ES-I3 (cell line): ENCODE results near the gene CISH.

Source experiments
- H3K36me3 ChIP-seq: 2 replicates; pipeline ENCODE4 v1.6.1; 2013; ENCODE audit warnings: mild to moderate bottlenecking, low read length, control low read depth, moderate library complexity; ENCODE audit not compliant: insufficient read depth
- H3K4me1 ChIP-seq: 2 replicates; pipeline ENCODE4 v1.6.1; 2013; ENCODE audit warnings: mild to moderate bottlenecking, control low read depth, low read length; ENCODE audit not compliant: insufficient read depth
- H3K9ac ChIP-seq: 2 replicates; pipeline ENCODE4 v1.6.1; 2013; ENCODE audit warnings: low read depth, mild to moderate bottlenecking, low read length, moderate library complexity
- H3K9me3 ChIP-seq: 2 replicates; pipeline ENCODE4 v1.6.1; 2013; ENCODE audit warnings: mild to moderate bottlenecking, low read length, moderate library complexity; ENCODE audit not compliant: control insufficient read depth, insufficient read depth

The CISH gene

GRCh38 chr3:50611464-50612233, at the start of gene CISH:
Gene CISH (minus strand): TSS chr3:50611774. CDS start chr3:50611650, 124 bp downstream.
- Histone ChIP-seq H3K4me1 (peaks cover 4% of the 10 kb centered on the region; the same call in 1 of the 2 replicates), H3K36me3 (no peaks in the 10 kb centered on the region), H3K9me3 (no peaks in the 10 kb centered on the region), H3K9ac (peak within 1 kb of the TSS; percentile 64)

- Histone ChIP-seq H3K4me1 (no peaks in the 10 kb centered on the region), H3K9me3 (no peaks in the 10 kb centered on the region), H3K36me3 (no peaks in the 10 kb centered on the region), H3K9ac (no peak overlapping the region)
These were observed 48.8 kb upstream of the CISH start for GRCh38 chr3:50660386-50660785.

GRCh38 chr3:50658831-50659230, 47.3 kb upstream of the CISH start:
- no peaks in the 10 kb centered on the region for H3K4me1 ChIP-seq
- no peak overlapping the region for H3K9ac ChIP-seq
- no peaks in the 10 kb centered on the region for H3K36me3 ChIP-seq
- H3K9me3 ChIP-seq, result no peaks in the 10 kb centered on the region

- Histone ChIP-seq H3K36me3 (no peaks in the 10 kb centered on the region), H3K4me1 (no peaks in the 10 kb centered on the region), H3K9ac (no peak overlapping the region), H3K9me3 (no peaks in the 10 kb centered on the region)
These were observed 46.8 kb upstream of the CISH start for GRCh38 chr3:50658416-50658815.

- no peak overlapping the region for H3K9ac ChIP-seq
- H3K4me1 ChIP-seq, result no peaks in the 10 kb centered on the region
- no peaks in the 10 kb centered on the region for H3K36me3 ChIP-seq
- H3K9me3 ChIP-seq, result no peaks in the 10 kb centered on the region
These were observed 46.2 kb upstream of the CISH start for GRCh38 chr3:50657816-50658215.

GRCh38 chr3:50657407-50657806, 45.8 kb upstream of the CISH start:
- Histone ChIP-seq H3K9ac (no peak overlapping the region), H3K9me3 (no peaks in the 10 kb centered on the region), H3K4me1 (peaks cover 2% of the 10 kb centered on the region), H3K36me3 (no peaks in the 10 kb centered on the region)

- Histone ChIP-seq H3K9ac (no peak overlapping the region), H3K4me1 (peaks cover 10% of the 10 kb centered on the region), H3K9me3 (no peaks in the 10 kb centered on the region), H3K36me3 (no peaks in the 10 kb centered on the region)
These were observed 45.0 kb upstream of the CISH start for GRCh38 chr3:50656417-50657195.

GRCh38 chr3:50655009-50655830, 43.6 kb upstream of the CISH start:
- Histone ChIP-seq H3K36me3 (no peaks in the 10 kb centered on the region), H3K9me3 (no peaks in the 10 kb centered on the region), H3K4me1 (peaks cover 11% of the 10 kb centered on the region), H3K9ac (no peak overlapping the region)

GRCh38 chr3:50653937-50654595, 42.5 kb upstream of the CISH start:
- H3K9ac ChIP-seq, result no peak overlapping the region
- H3K4me1 ChIP-seq, result peaks cover 15% of the 10 kb centered on the region
- H3K9me3 ChIP-seq, result no peaks in the 10 kb centered on the region
- no peaks in the 10 kb centered on the region for H3K36me3 ChIP-seq

GRCh38 chr3:50652709-50653108, 41.1 kb upstream of the CISH start:
- H3K9ac ChIP-seq, result no peak overlapping the region
- H3K9me3 ChIP-seq, result no peaks in the 10 kb centered on the region
- no peaks in the 10 kb centered on the region for H3K36me3 ChIP-seq
- H3K4me1 ChIP-seq, result peaks cover 15% of the 10 kb centered on the region

- H3K4me1 ChIP-seq, result peaks cover 15% of the 10 kb centered on the region
- H3K9me3 ChIP-seq, result no peaks in the 10 kb centered on the region
- H3K9ac ChIP-seq, result no peak overlapping the region
- no peaks in the 10 kb centered on the region for H3K36me3 ChIP-seq
These were observed 40.5 kb upstream of the CISH start for GRCh38 chr3:50651920-50652529.

- no peaks in the 10 kb centered on the region for H3K9me3 ChIP-seq
- H3K9ac ChIP-seq, result no peak overlapping the region
- no peaks in the 10 kb centered on the region for H3K36me3 ChIP-seq
- H3K4me1 ChIP-seq, result peaks cover 15% of the 10 kb centered on the region
These were observed 39.9 kb upstream of the CISH start for GRCh38 chr3:50651445-50651844.

GRCh38 chr3:50650018-50650417, 38.4 kb upstream of the CISH start:
- H3K36me3 ChIP-seq, result peaks cover 4% of the 10 kb centered on the region; the same call in 1 of the 2 replicates
- no peak overlapping the region for H3K9ac ChIP-seq
- H3K9me3 ChIP-seq, result no peaks in the 10 kb centered on the region
- peaks cover 15% of the 10 kb centered on the region for H3K4me1 ChIP-seq
